H9 (cell line): ENCODE data around the gene OPHN1. TPM values are rescaled to one million over a fixed set of nuclear protein-coding genes. Genes with fewer than 3 reads are reported as not detected.

ENCODE experiments used
- DNase-seq: peaks from one replicate; pipeline ENCODE4 v3.0.0-alpha.2; 2017
- H2AFZ ChIP-seq: one replicate; pipeline ENCODE4 v1.6.1; 2013; ENCODE audit warnings: mild to moderate bottlenecking, low read length, control low read depth, moderate library complexity
- H2AK5ac ChIP-seq: 2 replicates; pipeline ENCODE4 v1.6.1; 2013; ENCODE audit warnings: low read length, control low read depth, mixed read lengths; ENCODE audit not compliant: insufficient read length
- H2BK120ac ChIP-seq: one replicate; pipeline ENCODE4 v1.6.1; 2013; ENCODE audit warnings: low read depth, mild to moderate bottlenecking, low read length, control low read depth, inconsistent platforms; ENCODE audit not compliant: poor library complexity, severe bottlenecking
- H2BK12ac ChIP-seq: 2 replicates; pipeline ENCODE4 v1.6.1; 2013; ENCODE audit warnings: low read length, control low read depth, mixed read lengths, low read depth; ENCODE audit not compliant: insufficient read length
- H2BK15ac ChIP-seq: 2 replicates; pipeline ENCODE4 v1.6.1; 2013; ENCODE audit warnings: low read depth, low read length, control low read depth
- H2BK20ac ChIP-seq: one replicate; pipeline ENCODE4 v1.6.1; 2013; ENCODE audit warnings: low read depth, mild to moderate bottlenecking, low read length, control low read depth, inconsistent platforms; ENCODE audit not compliant: poor library complexity, severe bottlenecking
- H2BK5ac ChIP-seq: 2 replicates; pipeline ENCODE4 v1.6.1; 2013; ENCODE audit warnings: low read length, control low read depth, mixed read lengths; ENCODE audit not compliant: insufficient read length
- H3K14ac ChIP-seq: 2 replicates; pipeline ENCODE4 v1.6.1; 2013; ENCODE audit warnings: low read length, control low read depth; ENCODE audit not compliant: insufficient read depth
- H3K18ac ChIP-seq: 2 replicates; pipeline ENCODE4 v1.6.1; 2013; ENCODE audit warnings: low read depth, mild to moderate bottlenecking, mixed read lengths, low read length, control low read depth; ENCODE audit not compliant: insufficient read length
- H3K23ac ChIP-seq: 2 replicates; pipeline ENCODE4 v1.6.1; 2013; ENCODE audit warnings: low read length, control low read depth, mixed read lengths, low read depth; ENCODE audit not compliant: insufficient read length
- H3K23me2 ChIP-seq: 2 replicates; pipeline ENCODE4 v1.6.1; 2013; ENCODE audit warnings: low read depth, mild to moderate bottlenecking, mixed read lengths, low read length, control low read depth; ENCODE audit not compliant: insufficient read length, poor library complexity, severe bottlenecking
- H3K27ac ChIP-seq: 2 replicates; pipeline ENCODE4 v1.5.1; 2013; ENCODE audit warnings: low read length, control low read depth, mixed read lengths, low read depth; ENCODE audit not compliant: insufficient read length
- H3K27me3 ChIP-seq: 2 replicates; pipeline ENCODE4 v1.6.1; 2013; ENCODE audit warnings: low read length, control low read depth, inconsistent platforms; ENCODE audit not compliant: insufficient read depth
- H3K4ac ChIP-seq: 2 replicates; pipeline ENCODE4 v1.6.1; 2013; ENCODE audit warnings: low read depth, mild to moderate bottlenecking, control low read depth, inconsistent platforms, low read length, moderate library complexity
- H3K4me1 ChIP-seq: 2 replicates; pipeline ENCODE4 v1.6.1; 2013; ENCODE audit warnings: low read length, control low read depth, inconsistent platforms; ENCODE audit not compliant: insufficient read depth
- H3K4me2 ChIP-seq: 2 replicates; pipeline ENCODE4 v1.6.1; 2013; ENCODE audit warnings: low read length, control low read depth, mixed read lengths; ENCODE audit not compliant: insufficient read length, insufficient read depth
- H3K56ac ChIP-seq: 2 replicates; pipeline ENCODE4 v1.6.1; 2013; ENCODE audit warnings: low read depth, mild to moderate bottlenecking, mixed read lengths, low read length, control low read depth; ENCODE audit not compliant: insufficient read length
- H3K79me1 ChIP-seq: 2 replicates; pipeline ENCODE4 v1.6.1; 2013; ENCODE audit warnings: low read depth, mild to moderate bottlenecking, moderate library complexity, low read length, control low read depth, inconsistent platforms; ENCODE audit not compliant: insufficient read depth, poor library complexity, severe bottlenecking
- H3K79me2 ChIP-seq: 2 replicates; pipeline ENCODE4 v1.6.1; 2013; ENCODE audit warnings: low read length, control low read depth, inconsistent platforms; ENCODE audit not compliant: insufficient read depth
- H3K9ac ChIP-seq: 2 replicates; pipeline ENCODE4 v1.6.1; 2013; ENCODE audit warnings: low read length, control low read depth, mixed read lengths; ENCODE audit not compliant: insufficient read length; ENCODE audit errors: extremely low read depth
- H3K9me3 ChIP-seq: one replicate; pipeline ENCODE4 v1.6.1; 2013; ENCODE audit warnings: low read depth, low read length, inconsistent platforms; ENCODE audit not compliant: control insufficient read depth
- H3T11ph ChIP-seq: one replicate; pipeline ENCODE4 v1.6.1; 2013; ENCODE audit warnings: mild to moderate bottlenecking, low read length, control low read depth, inconsistent platforms
- H4K20me1 ChIP-seq: one replicate; pipeline ENCODE4 v1.6.1; 2013; ENCODE audit not compliant: control insufficient read depth, insufficient read length, insufficient read depth
- H4K5ac ChIP-seq: 2 replicates; pipeline ENCODE4 v1.6.1; 2013; ENCODE audit warnings: low read depth, mild to moderate bottlenecking, mixed read lengths, low read length, control low read depth; ENCODE audit not compliant: insufficient read length
- H4K8ac ChIP-seq: replicated peaks from 2 replicates; pipeline ENCODE4 v1.6.1; 2013; ENCODE audit warnings: low read length, control low read depth, mixed read lengths, low read depth; ENCODE audit not compliant: insufficient read length
- H4K91ac ChIP-seq: 2 replicates; pipeline ENCODE4 v1.6.1; 2013; ENCODE audit warnings: low read depth, mild to moderate bottlenecking, moderate library complexity, mixed read lengths, low read length, control low read depth; ENCODE audit not compliant: insufficient read length
- H3K27ac Mint-ChIP-seq, 3 experiments: 2 replicates in 2 of 3; 3 replicates in 1 of 3; pipeline ENCODE4 v1.8.0; 2020 to 2021; ENCODE audit warnings: mixed read lengths in 3 of 3, mild to moderate bottlenecking in 1 of 3, moderate library complexity in 1 of 3
- H3K27me3 Mint-ChIP-seq: 2 replicates; pipeline ENCODE4 v1.8.0; 2021; ENCODE audit warnings: low read depth, mild to moderate bottlenecking, moderate library complexity, mixed read lengths
- H3K36me3 Mint-ChIP-seq, 3 experiments: 2 replicates in 2 of 3; 3 replicates in 1 of 3; pipeline ENCODE4 v1.8.0; 2020 to 2021; ENCODE audit warnings: low read depth in 3 of 3, mixed read lengths in 3 of 3; ENCODE audit not compliant: insufficient read depth in 1 of 3
- H3K4me1 Mint-ChIP-seq, 2 experiments: 2 replicates each; pipeline ENCODE4 v1.8.0; 2020; ENCODE audit warnings: mixed read lengths in 2 of 2
- H3K4me3 Mint-ChIP-seq, 2 experiments: 2 replicates in 1 of 2; 3 replicates in 1 of 2; pipeline ENCODE4 v1.8.0; 2020 to 2021; ENCODE audit warnings: mild to moderate bottlenecking in 2 of 2, mixed read lengths in 2 of 2, moderate library complexity in 1 of 2
- H3K9me3 Mint-ChIP-seq, 2 experiments: 2 replicates in 1 of 2; 3 replicates in 1 of 2; pipeline ENCODE4 v1.8.0; 2020; ENCODE audit warnings: mild to moderate bottlenecking in 2 of 2, mixed read lengths in 2 of 2, moderate library complexity in 1 of 2
- CTCF ChIP-seq: fragments of 200-600 bp; sonication (generic); conservative IDR thresholded peaks from 3 replicates; pipeline ENCODE4 v1.8.0; 2021; ENCODE audit warnings: antibody characterized with exemption, mild to moderate bottlenecking
- WGBS: extraction: QIAGEN DNeasy Blood & Tissue Kit; methylation state at CpG from one replicate; pipeline ENCODE4 v1.1.7; 2013; ENCODE audit warnings: missing lambda C conversion rate, low lambda C conversion rate, mixed read lengths; ENCODE audit not compliant: insufficient read length; ENCODE audit errors: extremely low coverage; 5-methylcytosine and 5-hydroxymethylcytosine counted together
- total RNA-seq: library from RNA; stranded (reverse); gene quantifications from 2 replicates; pipeline ENCODE4 v1.2.1, GENCODE V29; 2021

The OPHN1 gene
- total RNA-seq, 1 experiment from 2014 or later: 1.5 TPM

- Histone ChIP-seq H3K14ac (no peak overlapping the region), H3K4me1 (peaks cover 3% of the 10 kb centered on the region; the same call in 1 of the 2 replicates), H3K56ac (no peak overlapping the region), H2BK5ac (no peak overlapping the region), H2BK20ac (no peak overlapping the region), H4K20me1 (no peaks in the 10 kb centered on the region), H3K4ac (no peak overlapping the region), H2AK5ac (no peak overlapping the region), H3K79me2 (no peaks in the 10 kb centered on the region), H3K9me3 (peaks cover 30% of the 10 kb centered on the region), H4K5ac (no peak overlapping the region), H3K23me2 (no peaks in the 10 kb centered on the region), H3T11ph (no peak overlapping the region), H2BK12ac (no peak overlapping the region), H4K8ac (no peak overlapping the region), H3K79me1 (no peaks in the 10 kb centered on the region), H3K27me3 (no peaks in the 10 kb centered on the region), H3K4me2 (no peak overlapping the region), H4K91ac (no peak overlapping the region), H3K9ac (no peak overlapping the region), H3K18ac (no peak overlapping the region), H3K27ac (no peak overlapping the region), H2AFZ (no peak overlapping the region), H3K23ac (no peak overlapping the region), H2BK15ac (no peak overlapping the region), H2BK120ac (no peak overlapping the region)
- no peak for TF ChIP-seq CTCF
- DNase-seq: no peak
- Mint-ChIP-seq H3K9me3 (peaks cover 35 to 45% of the 10 kb centered on the region in 2 experiments), H3K27ac (no peak overlapping the region; a peak in 2 of 7 replicates), H3K4me1 (peaks cover 11 to 14% of the 10 kb centered on the region in 2 experiments), H3K4me3 (no peak overlapping the region), H3K27me3 (no peaks in the 10 kb centered on the region), H3K36me3 (peaks cover 2 to 4% (median 2%) of the 10 kb centered on the region in 3 experiments; a peak in 2 of 7 replicates)
- WGBS: no CpG with 5 or more reads among the region's 3 CpGs
Measured at GRCh38 chrX:68112321-68112720, 321.0 kb downstream of the OPHN1 start.
